ENCODE measurements around the gene SEPTIN2.

DNA sequence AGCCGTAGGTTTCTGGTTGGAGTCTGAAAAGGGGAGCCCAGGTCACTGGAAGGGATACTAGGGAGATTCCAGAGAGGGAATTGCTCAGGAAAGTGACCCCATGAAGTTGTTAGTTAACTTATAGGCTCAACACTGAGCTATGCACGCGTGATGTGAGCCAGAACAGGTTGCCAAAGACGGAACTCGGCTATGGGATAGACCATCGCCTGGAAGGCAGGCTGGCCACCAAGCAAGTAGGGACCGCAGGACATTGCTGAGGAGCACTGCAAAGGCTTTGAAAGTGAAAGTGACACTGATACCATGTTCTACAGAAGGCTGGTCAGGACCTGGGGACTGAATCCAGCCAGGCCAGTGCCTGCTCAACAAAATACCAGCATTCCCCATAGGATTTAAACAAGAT is 47.7 kb downstream of the SEPTIN2 start:
- no peak for TF ChIP-seq TAF1 (IDR thresholded peaks at IDR 0.05; ENCODE audit: low read depth)
- no peak for TF ChIP-seq EP300 (IDR thresholded peaks at IDR 0.05; ENCODE audit: borderline replicate concordance)
- no peak for TF ChIP-seq CEBPB (IDR thresholded peaks at IDR 0.05)
- no peak for TF ChIP-seq FOXM1 (IDR thresholded peaks at IDR 0.05; ENCODE audit: borderline replicate concordance, low read depth)
- no peak for TF ChIP-seq RAD21 (IDR thresholded peaks at IDR 0.05; ENCODE audit: low read depth)
- TF ChIP-seq, protein P1, sequence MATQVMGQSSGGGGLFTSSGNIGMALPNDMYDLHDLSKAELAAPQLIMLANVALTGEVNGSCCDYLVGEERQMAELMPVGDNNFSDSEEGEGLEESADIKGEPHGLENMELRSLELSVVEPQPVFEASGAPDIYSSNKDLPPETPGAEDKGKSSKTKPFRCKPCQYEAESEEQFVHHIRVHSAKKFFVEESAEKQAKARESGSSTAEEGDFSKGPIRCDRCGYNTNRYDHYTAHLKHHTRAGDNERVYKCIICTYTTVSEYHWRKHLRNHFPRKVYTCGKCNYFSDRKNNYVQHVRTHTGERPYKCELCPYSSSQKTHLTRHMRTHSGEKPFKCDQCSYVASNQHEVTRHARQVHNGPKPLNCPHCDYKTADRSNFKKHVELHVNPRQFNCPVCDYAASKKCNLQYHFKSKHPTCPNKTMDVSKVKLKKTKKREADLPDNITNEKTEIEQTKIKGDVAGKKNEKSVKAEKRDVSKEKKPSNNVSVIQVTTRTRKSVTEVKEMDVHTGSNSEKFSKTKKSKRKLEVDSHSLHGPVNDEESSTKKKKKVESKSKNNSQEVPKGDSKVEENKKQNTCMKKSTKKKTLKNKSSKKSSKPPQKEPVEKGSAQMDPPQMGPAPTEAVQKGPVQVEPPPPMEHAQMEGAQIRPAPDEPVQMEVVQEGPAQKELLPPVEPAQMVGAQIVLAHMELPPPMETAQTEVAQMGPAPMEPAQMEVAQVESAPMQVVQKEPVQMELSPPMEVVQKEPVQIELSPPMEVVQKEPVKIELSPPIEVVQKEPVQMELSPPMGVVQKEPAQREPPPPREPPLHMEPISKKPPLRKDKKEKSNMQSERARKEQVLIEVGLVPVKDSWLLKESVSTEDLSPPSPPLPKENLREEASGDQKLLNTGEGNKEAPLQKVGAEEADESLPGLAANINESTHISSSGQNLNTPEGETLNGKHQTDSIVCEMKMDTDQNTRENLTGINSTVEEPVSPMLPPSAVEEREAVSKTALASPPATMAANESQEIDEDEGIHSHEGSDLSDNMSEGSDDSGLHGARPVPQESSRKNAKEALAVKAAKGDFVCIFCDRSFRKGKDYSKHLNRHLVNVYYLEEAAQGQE (IDR thresholded peaks at IDR 0.05; ENCODE audit: low read depth): no peak
- TF ChIP-seq TEAD4 (IDR thresholded peaks at IDR 0.05): no peak
- no peak for TF ChIP-seq CREB1 (IDR thresholded peaks at IDR 0.05; ENCODE audit: low read depth)
- TF ChIP-seq EGR1 (IDR thresholded peaks at IDR 0.05): no peak
- TF ChIP-seq ZBTB7A (IDR thresholded peaks at IDR 0.05; ENCODE audit: low read depth): no peak

Data from Ishikawa (cell line).